GM12878 (cell line): Measurements from ENCODE around the gene SLC22A23. TPM values are rescaled to one million over a fixed set of nuclear protein-coding genes. Genes with fewer than 3 reads are reported as not detected.

ENCODE experiments used
- ATAC-seq: fragments of 200-7000 bp; cut with Tn5 transposase; 3 replicates; pipeline ENCODE4 v1.9.1; 2020; ENCODE audit warnings: mild to moderate bottlenecking, moderate library complexity
- BruUV-seq: library from RNA; stranded (reverse); fragments of 400-500 nt; replicated peaks from 2 replicates; lab custom pipeline; 2021; lab: Mats Ljungman, UMichigan
- CTCF ChIA-PET: fragments of 300-600 bp; sonication (Branson Sonifier 250); formaldehyde crosslinking; extraction: SDS; loops from one replicate; lab custom pipeline; 2021; ENCODE audit warnings: inconsistent platforms; lab: Yijun Ruan, JAX
- POLR2A ChIA-PET: fragments of 350-600 bp; formaldehyde crosslinking; extraction: SDS; loops from one replicate; lab custom pipeline; 2021; ENCODE audit warnings: inconsistent platforms; lab: Charles Lee
- RAD21 ChIA-PET: fragments of 300-600 bp; sonication (Branson Sonifier 250); formaldehyde crosslinking; loops from one replicate; lab custom pipeline; 2023; ENCODE audit warnings: antibody characterized with exemption; ENCODE audit not compliant: unreplicated experiment; lab: Charles Lee
- SMC1A ChIA-PET: fragments of 300-600 bp; sonication (Branson Sonifier 250); formaldehyde crosslinking; loops from one replicate; lab custom pipeline; 2023; ENCODE audit not compliant: unreplicated experiment, uncharacterized antibody; lab: Charles Lee
- DNase-seq: peaks from one replicate; pipeline ENCODE4 v3.0.0-alpha.2; 2011; ENCODE audit warnings: low read depth, low spot score
- FAIRE-seq: peaks from 3 replicates; lab custom pipeline; 2011; peaks lifted over from hg19 to GRCh38; lab: Jason Lieb, UNC
- H2AFZ ChIP-seq: 2 replicates; pipeline ENCODE4 v1.6.0; 2011; ENCODE audit warnings: low read depth, low read length, control low read depth; ENCODE audit not compliant: control insufficient read depth
- H3K27ac ChIP-seq: 2 replicates; pipeline ENCODE4 v1.5.1; 2011; ENCODE audit warnings: control low read depth; ENCODE audit not compliant: control insufficient read depth, insufficient read depth
- H3K27me3 ChIP-seq, 2 experiments: replicated peaks in 1 of 2; 2 replicates each; pipeline versions ENCODE4 v1.6.0 to v1.6.1; 2011; ENCODE audit warnings: low read length in 1 of 2; ENCODE audit not compliant: control insufficient read depth in 2 of 2, insufficient read depth in 2 of 2
- H3K36me3 ChIP-seq, 2 experiments: 2 replicates each; pipeline ENCODE4 v1.5.1; 2011; ENCODE audit warnings: low read length in 1 of 2; ENCODE audit not compliant: control insufficient read depth in 2 of 2, insufficient read depth in 2 of 2
- H3K4me1 ChIP-seq: 2 replicates; pipeline ENCODE4 v1.6.1; 2011; ENCODE audit warnings: mild to moderate bottlenecking, low read length, moderate library complexity, mixed read lengths; ENCODE audit not compliant: control insufficient read depth, insufficient read depth
- H3K4me2 ChIP-seq: 2 replicates; pipeline ENCODE4 v1.6.0; 2011; ENCODE audit warnings: control low read depth; ENCODE audit not compliant: control insufficient read depth, insufficient read depth
- H3K4me3 ChIP-seq: fragments of 200-600 bp; sonication (generic); 2 replicates; pipeline ENCODE4 v1.5.1; 2016
- H3K79me2 ChIP-seq: 2 replicates; pipeline ENCODE4 v1.6.0; 2011; ENCODE audit warnings: low read length; ENCODE audit not compliant: control insufficient read depth, insufficient read depth
- H3K9ac ChIP-seq: 2 replicates; pipeline ENCODE4 v1.8.0; 2011; ENCODE audit warnings: low read length, control low read depth, mixed read lengths; ENCODE audit not compliant: control insufficient read depth, insufficient read depth
- H3K9me3 ChIP-seq: replicated peaks from 3 replicates; pipeline ENCODE4 v1.5.1; 2011; ENCODE audit warnings: mild to moderate bottlenecking, low read length; ENCODE audit not compliant: control insufficient read depth, insufficient read depth
- H4K20me1 ChIP-seq: 2 replicates; pipeline ENCODE4 v1.6.0; 2011; ENCODE audit not compliant: control insufficient read depth, insufficient read depth
- CUX1 ChIP-seq: IDR thresholded peaks from 2 replicates; pipeline ENCODE4 v1.6.1; 2012; ENCODE audit warnings: improper control_type of control experiment, low read depth, low read length; ENCODE audit not compliant: insufficient replicate concordance
- DPF2 ChIP-seq: fragments of 450-650 bp; IDR thresholded peaks from 2 replicates; pipeline ENCODE4 v1.6.1; 2017; ENCODE audit warnings: mild to moderate bottlenecking
- E2F8 ChIP-seq: fragments of 450-650 bp; IDR thresholded peaks from 2 replicates; pipeline ENCODE4 v1.6.1; 2018; ENCODE audit warnings: mild to moderate bottlenecking, low read depth, moderate library complexity; ENCODE audit not compliant: partially characterized antibody
- SMARCA5 ChIP-seq: fragments of 450-650 bp; IDR thresholded peaks from 2 replicates; pipeline ENCODE4 v1.6.1; 2017; ENCODE audit warnings: mild to moderate bottlenecking
- WRNIP1 ChIP-seq: IDR thresholded peaks from 2 replicates; pipeline ENCODE4 v1.6.1; 2011; ENCODE audit warnings: low read depth, low read length, improper control_type of control experiment, borderline replicate concordance
- ZBTB33 ChIP-seq: fragments of 450-650 bp; IDR thresholded peaks from 2 replicates; pipeline ENCODE4 v1.6.1; 2017; ENCODE audit warnings: mild to moderate bottlenecking
- ZNF207 ChIP-seq: fragments of 450-650 bp; IDR thresholded peaks from 2 replicates; pipeline ENCODE4 v1.6.1; 2014; ENCODE audit warnings: antibody characterized with exemption, mild to moderate bottlenecking, borderline replicate concordance
- WGBS: methylation state at CpG from one replicate; pipeline ENCODE4 v1.1.6; 2016; ENCODE audit warnings: low lambda C conversion rate; ENCODE audit not compliant: insufficient replicate concordance, insufficient coverage; ENCODE audit errors: missing lambda C conversion rate; 5-methylcytosine and 5-hydroxymethylcytosine counted together
- in situ Hi-C: fragments of 300-500 bp; cut with MboI; formaldehyde crosslinking; loops from 9 replicates; pipeline ENCODE4 v1.14.3; 2018; ENCODE audit warnings: mixed read lengths
- intact Hi-C: fragments of 100-400 bp; cut with micrococcal nuclease; formaldehyde crosslinking; loops from one replicate; pipeline ENCODE4 v1.14.2; 2022; ENCODE audit not compliant: unreplicated experiment
- polyA plus RNA-seq, 11 experiments: library from polyadenylated mRNA; depleted of rRNA in 4 of 11; unstranded in 6 of 11; stranded (reverse) in 5 of 11; fragments of >200 nt; fragmentation: Nextera tagmentation in 4 of 11; fragmentation: Illumina TruSeq in 1 of 11; extraction: Ambion mirVana in 4 of 11; extraction: Trizol in 1 of 11; gene quantifications; 1 replicate in 1 of 11; 2 replicates in 10 of 11; pipeline versions ENCODE4 v1.2.1 to v1.2.3, GENCODE V29; 2011 to 2016; ENCODE audit warnings: inconsistent platforms in 2 of 11, missing spikeins in 2 of 11, low read depth in 1 of 11
- total RNA-seq, 4 experiments: library from RNA; depleted of rRNA in 3 of 4; stranded (reverse); fragments of >200 nt in 3 of 4; fragmentation: Illumina TruSeq in 1 of 4; extraction: Trizol in 1 of 4; gene quantifications; 2 replicates each; pipeline versions ENCODE4 v1.2.1 to v1.2.3, GENCODE V29; 2013 to 2021

SLC22A23 gene
- total and polyA plus RNA-seq, 10 of the 15 experiments (the other 5 are each of a cell fraction or from before 2014, with no cell fraction given): 0.20 to 2.4 (median 0.74) TPM

GRCh38 chr6:3240595-3240994 lies 216.3 kb downstream of the SLC22A23 start:
- Histone ChIP-seq H3K4me1 (peaks cover 26% of the 10 kb centered on the region), H3K9me3 (no peaks in the 10 kb centered on the region), H3K4me2 (no peak overlapping the region), H3K36me3 (no peaks in the 10 kb centered on the region), H3K27me3 (no peaks in the 10 kb centered on the region; a peak in 1 of 4 replicates), H3K4me3 (no peak overlapping the region), H4K20me1 (no peaks in the 10 kb centered on the region), H3K9ac (no peak overlapping the region), H3K79me2 (no peaks in the 10 kb centered on the region), H2AFZ (no peak overlapping the region), H3K27ac (no peak overlapping the region)
- in situ Hi-C loops: no loop called here
- DNase-seq: no peak
- SMC1A ChIA-PET: no interaction called here
- FAIRE-seq: no peak
- POLR2A ChIA-PET: no interaction called here
- 70% methylated on average over 7 of the region's 7 CpGs for WGBS
- no peak for ATAC-seq
- RAD21 ChIA-PET: interaction anchor here (1.2 kb wide), 1 partner anchor 11 kb away, joined by 6 read pairs; no protein-coding TSS in a partner anchor
- intact Hi-C loops: no loop called here
- no TSS peak for BruUV-seq
- TF ChIP-seq WRNIP1 (no peak), CUX1 (no peak), E2F8 (no peak), DPF2 (no peak), ZNF207 (no peak), SMARCA5 (no peak), ZBTB33 (no peak)
- CTCF ChIA-PET: interaction anchor here (0.7 to 1.7 kb wide), 3 partner anchors 9 to 18 kb away, joined by 3 to 15 read pairs (median 4); no protein-coding TSS in a partner anchor
